Measurements from ENCODE around the gene HS6ST3.

DNA sequence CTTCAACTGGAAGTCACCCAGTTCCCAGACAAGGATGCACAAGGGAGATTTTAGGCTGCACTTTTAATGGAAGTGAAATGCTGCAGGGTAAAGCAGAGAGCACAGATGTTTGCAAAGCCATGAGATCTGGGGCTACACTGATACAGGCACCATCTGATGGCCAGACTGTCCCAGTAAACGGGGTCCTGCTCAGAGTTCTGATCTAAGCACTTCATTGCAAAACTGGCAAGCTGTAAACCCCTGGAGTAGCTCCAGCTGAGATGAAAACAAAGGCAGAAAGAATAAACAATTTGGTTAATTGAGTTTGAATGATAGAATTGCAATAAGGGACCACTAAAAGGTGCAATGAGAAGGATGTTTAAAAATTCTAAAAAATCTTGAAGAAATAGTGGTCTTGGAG is 707.2 kb downstream of the HS6ST3 start:
- TF ChIP-seq, protein P1, sequence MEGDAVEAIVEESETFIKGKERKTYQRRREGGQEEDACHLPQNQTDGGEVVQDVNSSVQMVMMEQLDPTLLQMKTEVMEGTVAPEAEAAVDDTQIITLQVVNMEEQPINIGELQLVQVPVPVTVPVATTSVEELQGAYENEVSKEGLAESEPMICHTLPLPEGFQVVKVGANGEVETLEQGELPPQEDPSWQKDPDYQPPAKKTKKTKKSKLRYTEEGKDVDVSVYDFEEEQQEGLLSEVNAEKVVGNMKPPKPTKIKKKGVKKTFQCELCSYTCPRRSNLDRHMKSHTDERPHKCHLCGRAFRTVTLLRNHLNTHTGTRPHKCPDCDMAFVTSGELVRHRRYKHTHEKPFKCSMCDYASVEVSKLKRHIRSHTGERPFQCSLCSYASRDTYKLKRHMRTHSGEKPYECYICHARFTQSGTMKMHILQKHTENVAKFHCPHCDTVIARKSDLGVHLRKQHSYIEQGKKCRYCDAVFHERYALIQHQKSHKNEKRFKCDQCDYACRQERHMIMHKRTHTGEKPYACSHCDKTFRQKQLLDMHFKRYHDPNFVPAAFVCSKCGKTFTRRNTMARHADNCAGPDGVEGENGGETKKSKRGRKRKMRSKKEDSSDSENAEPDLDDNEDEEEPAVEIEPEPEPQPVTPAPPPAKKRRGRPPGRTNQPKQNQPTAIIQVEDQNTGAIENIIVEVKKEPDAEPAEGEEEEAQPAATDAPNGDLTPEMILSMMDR (IDR thresholded peaks at IDR 0.05; ENCODE audit: low read depth, low read length) = no peak
- TF ChIP-seq EZH2phosphoT487 (IDR thresholded peaks at IDR 0.05; ENCODE audit: low read depth) = no peak

All from OCI-LY3 (cell line).